HUDEP-2 (cell line): ENCODE results near the gene TCFL5.

Experiments used
- DNase-seq, 76 experiments: peaks; one replicate each; lab custom pipeline; 2025; ENCODE audit not compliant: unreplicated experiment in 76 of 76; lab: John Stamatoyannopoulos, UW

TCFL5 gene

DNA sequence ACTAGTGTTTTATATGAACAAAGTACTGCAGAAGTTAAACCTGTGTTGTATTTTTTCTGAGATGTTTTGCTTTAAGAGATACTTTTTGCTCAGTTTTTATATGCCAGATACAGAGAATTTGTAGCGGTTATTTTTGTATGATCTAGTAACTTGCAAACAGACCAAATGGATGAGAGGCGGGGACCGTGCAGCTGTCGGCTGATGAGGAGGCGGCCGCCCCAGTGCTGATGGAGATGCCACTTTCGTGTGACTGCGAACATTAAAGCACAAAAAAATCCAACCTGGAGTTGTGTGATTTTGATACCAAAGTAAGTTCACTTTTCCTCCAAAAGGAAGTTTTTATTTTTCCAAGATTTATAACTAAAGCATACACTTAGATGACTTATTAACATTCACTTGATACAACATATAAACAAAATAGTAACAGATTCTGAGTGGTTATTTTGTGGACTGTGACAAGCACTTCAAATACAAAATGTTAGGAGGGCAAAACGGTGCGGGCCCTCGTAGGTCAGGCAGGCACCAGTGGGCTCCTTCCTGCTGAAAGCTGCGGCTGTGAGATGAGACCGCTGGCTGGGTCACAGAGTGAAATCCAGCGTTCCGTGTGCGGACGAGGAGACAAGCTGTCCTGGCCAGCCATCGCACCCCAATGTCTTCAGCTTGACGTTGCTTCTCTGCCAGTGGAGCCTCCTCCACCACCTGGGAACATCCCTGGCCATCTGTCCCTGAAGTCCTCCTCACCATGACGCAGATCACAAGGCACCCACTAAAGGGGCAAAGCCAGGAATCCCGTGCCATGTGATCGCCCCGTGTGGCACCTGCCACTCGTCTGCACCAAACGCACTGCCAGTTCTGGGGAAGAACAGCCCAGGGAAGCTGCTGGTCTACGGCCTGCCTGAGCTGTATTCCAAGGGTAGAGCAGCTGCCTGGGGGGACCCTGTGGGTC, 61.0 kb downstream of the TCFL5 start:
- no peak for DNase-seq

DNA sequence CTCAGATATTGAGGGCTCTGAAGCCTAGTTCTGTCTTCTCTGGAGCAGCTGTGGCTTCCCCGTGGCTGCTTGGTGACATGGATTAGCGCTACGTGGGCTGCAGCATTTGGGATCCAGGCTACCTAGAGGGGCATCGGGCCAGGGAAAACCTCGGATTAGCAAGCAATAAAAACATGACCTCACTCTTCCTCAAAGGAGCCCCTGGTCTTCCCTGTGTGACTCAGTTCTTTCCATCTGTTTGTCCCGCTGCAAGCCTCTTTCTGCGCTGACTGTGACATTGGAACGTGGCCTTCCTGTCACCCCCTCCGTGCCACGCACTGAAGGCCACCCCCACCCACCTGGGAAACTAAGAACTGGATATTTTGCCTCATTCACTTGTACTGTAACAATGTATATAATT, 61.7 kb downstream of the TCFL5 start:
- DNase-seq: no peak

DNA sequence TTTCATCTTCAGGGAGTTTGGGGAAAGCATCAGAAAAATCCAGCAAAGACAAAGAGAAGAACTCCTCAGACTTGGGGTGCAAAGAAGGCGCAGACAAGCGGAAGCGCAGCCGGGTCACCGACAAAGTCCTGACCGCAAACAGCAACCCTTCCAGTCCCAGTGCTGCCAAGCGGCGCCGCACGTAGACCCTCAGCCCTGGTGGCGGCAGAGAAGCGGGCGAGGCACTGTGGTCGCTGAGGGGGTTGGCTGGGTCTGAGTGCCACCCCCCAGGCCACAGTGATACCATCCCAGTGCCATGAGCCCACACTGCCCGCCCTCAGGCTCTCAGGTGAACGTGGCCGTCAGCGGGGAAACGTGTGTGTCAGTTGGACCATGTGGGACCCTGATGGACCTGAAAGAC, 62.2 kb downstream of the TCFL5 start:
- no peak for DNase-seq

DNA sequence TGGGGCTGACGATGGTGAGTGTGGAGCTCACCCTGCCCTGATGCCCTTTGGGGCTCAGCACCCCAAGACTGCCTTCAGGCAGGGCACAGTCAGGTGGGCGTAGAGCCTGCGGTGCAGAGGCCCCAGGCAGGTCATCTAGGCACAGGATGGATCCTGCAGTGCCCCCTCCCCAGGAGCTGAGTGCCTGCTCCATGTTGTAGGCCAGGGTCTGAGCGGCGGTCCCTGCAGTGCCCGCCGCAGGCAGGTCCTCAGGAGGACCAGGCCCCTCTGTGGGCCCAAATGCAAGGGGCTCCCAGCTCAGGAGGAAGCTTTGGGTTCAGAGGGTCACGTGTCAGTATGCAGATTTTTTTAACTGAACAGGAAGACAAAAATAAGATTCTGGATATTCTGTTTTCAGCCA, 62.6 kb downstream of the TCFL5 start:
- no peak for DNase-seq

DNA sequence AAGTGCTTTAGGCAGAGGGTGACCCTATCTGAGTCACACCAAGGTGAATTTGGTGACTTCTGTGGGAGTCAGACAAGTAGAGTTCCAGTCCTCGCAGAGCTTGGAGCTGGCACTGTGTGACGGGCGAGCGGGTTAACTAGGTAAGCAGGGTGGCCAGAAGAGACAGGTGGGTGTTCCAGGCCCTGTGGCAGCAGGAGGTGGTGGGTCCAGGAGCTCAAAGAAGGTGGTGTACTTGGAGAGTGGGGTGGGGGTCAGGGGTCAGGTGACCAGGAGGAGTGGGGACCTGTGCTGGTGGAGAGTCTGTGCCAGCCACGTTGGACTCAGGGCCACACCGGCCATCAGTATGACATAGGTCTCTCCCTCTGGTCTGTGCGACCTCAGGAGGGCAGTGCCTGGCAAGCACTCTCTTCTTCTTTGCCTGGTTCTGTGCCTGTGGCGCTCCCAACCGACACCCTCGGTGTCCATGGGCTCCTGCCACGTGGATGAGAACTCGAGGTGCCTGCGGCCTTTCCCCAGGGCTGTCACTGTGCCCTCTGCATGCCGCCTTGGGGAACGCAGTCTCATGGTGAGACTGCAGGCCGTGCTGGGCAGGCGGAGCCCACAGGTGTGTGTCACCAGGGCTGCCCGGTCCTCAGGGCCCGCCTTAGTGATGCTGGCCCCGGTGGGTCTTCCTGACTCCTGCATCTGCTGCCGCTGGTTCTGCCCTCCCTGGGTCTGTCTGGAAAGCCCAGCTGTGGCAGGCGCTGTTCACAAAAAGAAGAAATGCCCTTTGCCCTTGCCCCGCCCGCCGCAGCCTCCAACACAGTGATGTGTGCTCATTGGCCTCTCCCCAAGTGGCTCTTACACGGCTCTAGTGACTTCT, 63.7 kb downstream of the TCFL5 start:
- DNase-seq: no peak

DNA sequence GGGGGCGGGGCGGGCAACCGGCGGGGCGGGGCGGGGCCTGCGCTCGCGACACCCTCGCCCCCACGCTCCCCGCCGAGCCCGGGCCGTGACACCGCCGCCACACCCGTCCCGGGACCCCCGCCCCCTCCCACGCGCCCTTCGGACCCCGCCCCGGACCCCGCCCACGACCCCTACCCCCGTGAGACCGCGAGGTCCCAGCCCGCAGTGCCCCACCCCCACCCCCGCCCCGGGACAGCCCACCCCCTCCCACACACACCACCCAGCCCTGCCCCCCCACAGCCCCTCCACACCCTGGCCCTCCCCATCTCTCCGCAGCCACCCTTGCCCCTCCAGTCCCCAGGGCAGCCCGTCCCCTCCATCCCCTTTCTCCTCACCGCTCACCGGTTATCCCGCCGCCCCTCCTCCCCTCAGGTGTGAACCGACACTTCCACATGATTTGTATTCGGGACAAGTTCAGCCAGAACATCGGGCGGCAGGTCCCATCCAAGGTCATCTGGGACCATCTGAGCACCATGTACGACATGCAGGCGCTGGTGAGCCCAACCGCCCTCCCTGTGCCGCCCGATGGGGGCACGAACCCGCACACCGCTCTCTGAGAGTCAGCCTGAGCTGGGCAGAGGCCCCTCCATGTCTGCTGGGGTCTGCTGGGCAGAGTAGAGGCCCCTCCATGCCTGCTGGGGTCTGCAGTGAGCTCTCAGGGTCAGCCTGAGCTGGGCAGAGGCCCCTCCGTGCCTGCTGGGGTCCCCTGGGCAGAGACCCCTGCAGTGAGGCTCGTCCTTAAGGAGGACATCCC, 64.7 kb downstream of the TCFL5 start:
- DNase-seq: peak in 1 of 76 experiments; percentile 24

DNA sequence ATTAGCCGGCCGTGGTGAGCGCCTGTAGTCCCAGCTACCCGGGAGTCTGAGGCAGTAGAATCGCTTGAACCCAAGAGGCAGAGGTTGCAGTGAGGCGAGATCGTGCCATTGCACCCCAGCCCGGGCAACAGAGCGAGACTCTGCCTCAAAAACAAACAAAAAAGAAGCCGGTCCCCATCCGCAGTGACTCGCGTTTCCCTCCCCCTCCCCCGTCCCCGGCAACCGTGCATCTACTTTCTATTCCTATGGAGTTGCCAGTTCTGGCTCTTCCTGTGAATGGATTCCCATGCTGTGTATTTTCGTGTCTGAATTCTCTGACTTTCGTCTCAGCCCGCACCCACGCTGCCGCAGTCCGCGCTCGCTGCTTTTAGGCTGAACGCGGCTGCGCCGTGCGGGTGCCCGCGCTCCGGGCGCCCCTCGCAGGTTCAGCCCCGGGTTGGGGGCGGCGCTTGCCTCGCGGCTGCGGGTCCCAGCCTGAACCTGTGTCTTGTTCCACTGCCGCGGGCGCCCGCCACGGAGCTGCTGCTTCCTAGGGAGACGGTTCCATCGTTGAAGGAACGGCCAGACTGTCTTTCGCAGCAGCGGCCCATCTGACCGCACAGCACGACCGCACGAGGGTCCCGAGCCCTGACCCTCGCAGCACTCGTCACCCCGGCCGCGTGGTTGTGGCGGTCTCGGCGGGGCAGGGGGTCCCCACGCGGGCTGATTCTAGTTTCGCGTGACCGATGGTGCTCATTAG, 66.4 kb downstream of the TCFL5 start:
- peak in 53 of 76 experiments; percentile 9 to 76 (median 44) for DNase-seq

DNA sequence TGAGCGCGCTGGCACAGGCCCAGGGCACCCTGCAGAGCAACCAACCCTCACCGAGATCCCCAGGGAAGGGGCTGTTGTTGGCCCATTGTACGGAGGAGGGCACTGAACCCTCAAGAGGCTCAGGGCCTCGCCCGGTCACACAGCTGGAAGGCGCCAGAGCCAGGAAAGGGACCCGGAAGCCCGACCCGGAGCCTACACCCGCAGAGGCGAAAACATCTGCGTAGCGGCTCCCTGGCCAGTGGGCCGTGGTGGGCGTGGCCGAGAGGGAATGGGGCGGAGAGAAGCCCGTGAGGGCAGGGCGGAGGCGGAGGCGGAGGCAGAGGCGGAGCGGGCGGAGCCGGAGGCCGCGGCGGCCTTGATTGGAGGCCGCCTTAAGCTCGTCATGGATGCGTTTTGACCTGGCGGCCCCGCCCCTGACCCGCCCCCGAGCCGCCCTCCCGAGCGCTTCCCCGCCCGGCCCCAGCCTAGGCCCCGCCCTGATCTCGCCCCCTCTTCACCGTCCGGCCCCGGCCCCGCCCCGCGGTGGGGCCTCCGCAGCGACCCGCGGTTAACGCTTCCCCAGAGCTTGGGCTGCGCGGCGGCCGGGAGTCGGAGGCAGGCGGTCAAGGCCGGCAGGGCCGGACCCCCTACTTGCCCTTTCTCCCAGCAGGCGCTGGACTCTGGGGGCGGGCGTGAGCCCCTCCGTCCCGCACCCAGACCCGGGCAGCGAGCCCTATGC, 67.5 kb downstream of the TCFL5 start:
- DNase-seq: peak in 73 of 76 experiments; percentile 43 to 99 (median 87)

DNA sequence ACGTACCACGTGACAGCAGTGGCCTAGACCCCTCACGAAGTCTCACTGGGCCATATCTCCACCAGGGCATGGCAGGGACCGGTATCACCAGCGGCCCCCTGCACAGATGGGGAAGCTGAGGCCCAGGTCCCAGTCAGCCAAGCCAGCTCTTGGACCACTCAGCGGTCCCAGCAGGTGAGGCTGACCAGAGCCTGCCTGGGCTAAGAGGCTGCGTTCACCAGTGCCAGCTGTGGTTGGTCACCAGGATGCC, 67.9 kb downstream of the TCFL5 start:
- no peak for DNase-seq

DNA sequence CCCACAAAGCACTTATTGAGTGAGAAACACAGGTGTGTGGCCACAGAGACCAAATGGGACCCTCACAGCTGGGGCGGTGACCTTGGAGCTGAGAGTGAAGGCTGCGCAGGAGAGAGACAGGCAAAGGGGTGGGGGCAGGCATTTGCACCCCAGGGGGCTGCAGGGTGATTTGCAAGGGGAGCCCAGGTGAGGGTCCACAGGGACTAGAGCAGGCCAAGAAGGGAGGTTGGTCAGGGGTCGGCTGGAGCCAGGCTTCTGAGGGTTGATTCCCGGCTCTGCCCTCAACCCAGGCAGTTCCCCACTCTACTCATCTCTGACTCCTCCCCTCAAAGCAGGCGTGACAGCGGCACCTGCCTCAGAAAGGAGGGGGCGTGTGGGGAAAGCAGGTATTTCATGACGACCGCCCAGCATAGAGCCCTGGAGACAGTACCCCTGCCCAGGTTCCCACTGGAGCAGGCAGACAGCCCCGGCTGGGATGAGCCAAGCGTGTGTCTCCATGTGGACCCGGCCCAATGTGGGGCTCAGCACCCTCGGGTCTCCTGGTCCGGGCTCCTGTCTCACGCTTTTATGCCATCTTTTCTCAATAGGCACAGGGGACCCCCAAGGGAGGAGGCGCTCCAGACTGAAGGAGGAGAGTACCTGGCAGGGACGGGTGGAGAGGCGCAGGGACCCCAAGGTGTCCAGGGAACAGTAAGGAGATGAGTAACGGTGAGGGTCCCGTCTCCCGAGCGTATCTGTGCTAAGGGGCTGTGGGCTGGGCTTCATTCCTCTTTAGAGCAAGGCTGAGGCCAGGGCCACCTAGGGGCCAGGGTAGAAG, 68.5 kb downstream of the TCFL5 start:
- no peak for DNase-seq

DNA sequence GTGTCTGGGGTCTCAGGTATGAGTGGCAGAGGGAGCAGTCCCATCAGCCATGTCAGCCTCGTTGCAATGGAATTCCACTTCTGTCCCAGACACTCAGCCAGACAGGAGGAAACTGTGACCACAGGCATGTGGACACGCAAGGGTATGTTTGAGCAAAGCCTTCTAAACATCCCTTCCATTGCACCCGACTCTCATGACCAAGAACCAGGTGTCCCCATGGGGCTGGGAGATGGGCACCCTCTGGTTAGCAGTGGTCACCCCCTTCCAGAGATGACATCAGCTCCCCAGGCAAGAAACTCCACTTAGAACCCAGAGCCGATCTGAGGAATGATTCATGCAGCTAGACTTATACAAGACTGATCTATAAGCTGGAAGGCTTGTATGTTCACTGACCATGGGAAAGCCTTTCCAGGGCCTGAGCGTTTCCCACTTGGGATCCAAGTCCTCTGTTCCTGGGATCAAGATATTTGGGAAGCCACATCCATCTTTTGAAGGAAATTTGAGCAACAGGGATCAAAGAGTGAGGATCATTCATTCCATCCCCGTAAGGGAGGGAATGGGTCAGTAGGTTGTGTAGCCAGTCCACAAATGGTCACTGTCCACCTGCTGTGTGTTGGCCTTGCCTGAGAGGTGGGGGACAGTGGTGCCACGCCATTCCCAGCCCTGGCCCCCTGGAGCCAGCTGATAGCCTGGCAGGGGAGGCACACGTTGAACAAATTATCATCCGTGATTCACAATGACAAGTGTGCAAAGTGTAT, 69.3 kb downstream of the TCFL5 start:
- no peak for DNase-seq

DNA sequence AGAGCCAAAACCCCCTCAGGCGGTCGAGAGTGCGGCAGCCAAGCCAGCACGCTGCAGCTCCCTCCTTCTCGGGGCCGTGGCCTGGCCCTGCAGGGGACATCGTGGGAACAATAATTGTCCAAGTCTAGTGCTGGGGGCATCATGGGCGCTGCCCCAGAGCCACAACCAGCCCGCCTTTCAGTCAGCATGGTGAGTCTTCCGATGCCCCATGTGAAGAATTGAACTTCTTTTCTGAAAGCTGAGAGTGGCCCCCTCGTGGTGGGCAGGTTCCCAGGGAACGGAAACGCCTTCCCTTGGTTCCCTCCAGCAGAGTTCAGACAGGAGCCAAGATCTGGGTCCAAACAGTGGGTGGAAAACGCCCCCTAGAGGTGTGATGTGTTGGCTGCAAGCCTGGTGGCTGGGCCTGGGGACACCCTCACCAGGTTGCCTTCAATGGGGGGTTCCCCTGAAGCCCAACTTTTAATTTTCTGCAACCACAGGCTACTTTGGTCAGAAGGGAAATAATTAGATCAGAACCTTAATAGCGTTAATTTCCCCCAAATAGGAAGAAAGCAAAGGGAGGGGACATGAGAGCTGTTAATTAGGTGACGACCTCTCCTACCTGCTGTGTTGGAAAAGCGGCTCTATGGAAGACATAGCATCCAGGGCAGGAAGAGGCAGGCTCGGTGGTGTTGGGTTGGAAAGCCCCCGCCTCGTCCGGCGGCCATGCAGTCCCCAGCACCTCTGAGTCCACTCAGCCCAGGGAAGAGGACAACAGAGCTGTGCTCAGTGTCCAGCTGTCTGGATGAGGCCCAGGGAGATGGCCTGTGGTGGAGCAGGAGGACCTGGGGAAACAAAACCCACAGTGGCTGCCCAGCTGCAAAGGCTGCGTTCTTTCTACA, 70.1 kb downstream of the TCFL5 start:
- DNase-seq: peak in 71 of 76 experiments; percentile 34 to 87 (median 71)
